ENCODE data around the gene MEF2C.

GRCh38 chr5:88758184-88758583 is 124.8 kb downstream of the MEF2C start:
- TF ChIP-seq EZH2 (IDR thresholded peaks at IDR 0.05) (no peak), POLR2AphosphoS5 (IDR thresholded peaks at IDR 0.05; ENCODE audit: borderline replicate concordance, low read depth, low read length) (no peak)
